NCI-H1048 (cell line): ENCODE results near the gene IGF1R.
A peak's percentile ranks its signal among the peaks of the same experiment; 100 is the strongest.

Experiments used
- DNase-seq: peaks from one replicate; lab custom pipeline; 2025; lab: John Stamatoyannopoulos, UW

IGF1R gene

DNA sequence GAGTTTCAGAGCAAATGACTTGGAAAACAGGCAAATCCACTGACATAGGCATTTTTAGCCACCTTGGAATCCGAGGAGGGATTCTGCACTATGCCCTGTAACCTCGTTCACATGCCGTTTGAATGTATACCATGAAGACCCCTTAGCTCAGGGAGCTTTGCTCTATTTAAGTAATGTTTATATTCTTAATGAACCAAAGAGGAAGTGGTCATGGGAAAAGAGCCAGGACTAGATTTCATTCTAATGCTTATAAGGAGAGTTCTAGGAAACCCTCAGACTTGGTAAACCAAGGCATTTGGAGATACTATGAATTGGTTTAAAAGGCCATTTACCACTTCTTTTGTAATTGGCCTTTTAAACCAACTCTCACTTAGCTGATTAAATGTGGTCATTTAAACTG, 178.9 kb downstream of the IGF1R start:
- no peak for DNase-seq

DNA sequence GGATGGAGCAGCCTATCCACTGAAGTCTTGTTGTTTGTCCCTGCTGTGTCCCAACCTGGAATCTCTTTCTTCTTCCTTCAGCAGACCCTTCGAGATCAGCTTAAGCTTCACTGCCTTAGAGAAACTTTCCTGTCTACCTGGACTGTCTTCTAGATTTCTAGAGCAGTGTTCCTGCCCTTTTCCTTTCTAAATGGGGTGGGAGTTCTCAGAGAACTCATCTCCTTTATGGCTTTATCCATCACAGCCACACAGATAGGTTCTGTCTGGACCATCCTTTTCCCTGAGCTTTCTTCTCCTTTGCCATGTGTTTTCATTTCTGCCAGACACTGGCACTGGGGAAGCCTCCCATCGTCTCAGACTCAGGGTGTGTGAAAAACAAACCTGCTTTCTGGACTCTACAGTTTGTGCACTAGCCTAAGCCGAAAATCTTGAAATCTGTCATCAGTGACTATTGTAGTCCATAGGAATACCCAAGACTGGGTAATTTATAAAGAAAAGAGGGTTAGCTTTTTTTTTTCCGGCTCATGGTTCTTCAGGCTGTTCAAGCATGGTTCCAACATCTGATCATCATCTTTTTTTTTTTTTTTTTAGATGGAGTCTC, 181.8 kb downstream of the IGF1R start:
- DNase-seq, result no peak

DNA sequence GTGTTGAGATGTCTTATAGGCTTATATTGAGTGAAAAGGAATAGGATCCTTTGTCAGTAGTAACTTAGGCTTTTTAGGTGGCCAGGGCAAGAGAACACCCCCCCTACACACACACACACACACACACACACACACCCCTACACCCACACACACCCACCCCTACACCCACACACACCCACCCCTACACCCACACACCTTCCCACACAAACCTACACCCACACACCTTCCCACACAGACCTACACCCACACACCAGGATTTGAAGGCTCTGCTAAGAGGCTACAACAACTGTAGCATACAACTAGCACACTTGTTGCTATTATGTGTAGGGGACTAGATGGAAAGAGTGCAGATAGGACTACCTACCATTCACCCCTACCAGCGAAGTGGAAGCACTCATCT, 186.6 kb downstream of the IGF1R start:
- DNase-seq, result no peak

DNA sequence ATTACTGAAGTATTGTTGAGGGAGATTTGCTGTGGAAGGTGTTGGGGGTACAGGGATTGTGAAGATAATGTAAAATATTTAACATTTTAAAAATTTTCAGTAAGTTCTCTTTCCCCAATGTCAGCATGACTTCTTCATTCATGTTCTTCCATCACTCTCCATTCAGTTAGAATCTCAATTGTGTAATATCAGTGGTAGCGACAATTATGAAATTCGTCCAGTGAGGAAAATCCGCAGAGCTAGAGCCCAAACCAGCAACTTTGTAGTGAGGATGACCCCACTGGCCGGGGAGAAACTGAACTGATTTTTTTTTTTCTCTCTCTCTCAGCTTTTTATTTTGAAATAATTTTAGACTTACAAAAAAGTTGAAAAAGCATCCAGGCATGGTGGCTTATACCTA, 187.5 kb downstream of the IGF1R start:
- DNase-seq, result no peak

DNA sequence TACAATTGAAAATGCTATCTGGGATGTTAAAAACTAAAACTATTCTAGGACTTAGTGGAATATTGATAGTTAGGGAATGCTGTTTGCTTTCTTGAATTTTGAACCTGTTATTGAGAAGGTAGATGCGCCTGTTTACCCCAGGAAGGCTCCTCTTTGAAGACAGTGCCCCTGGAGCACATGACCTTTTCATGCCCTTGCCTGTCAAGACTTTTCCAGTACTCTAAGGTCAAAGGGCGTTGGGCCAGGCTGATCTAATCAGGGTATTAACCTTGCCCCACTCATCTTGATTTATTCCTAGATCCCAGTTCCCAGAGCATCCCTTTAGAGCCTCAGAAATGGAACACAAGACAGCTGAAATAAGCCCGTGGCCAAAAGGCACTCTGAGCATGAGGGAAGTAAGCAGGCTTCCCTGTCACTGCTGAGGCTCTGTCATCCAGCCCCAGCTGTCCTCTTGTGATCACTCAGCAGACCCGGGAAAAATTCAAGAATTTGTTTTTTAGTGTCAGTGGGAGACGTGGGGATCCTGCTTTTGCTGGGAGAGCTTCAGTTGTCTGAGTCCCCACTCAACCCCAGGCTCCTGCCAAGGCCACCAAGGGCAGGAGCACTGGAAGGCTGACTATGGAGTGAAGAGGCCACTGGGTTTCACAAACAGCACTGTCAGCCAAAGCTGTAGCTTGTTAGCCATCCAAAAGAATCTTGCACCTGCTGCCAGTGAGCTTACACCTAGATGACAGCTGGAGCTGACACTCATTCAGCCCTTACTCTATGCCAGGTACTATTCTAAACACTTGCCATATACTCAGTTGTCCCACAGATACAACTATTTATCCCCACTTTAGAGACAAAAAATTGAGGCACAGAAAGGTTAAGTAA, 190.3 kb downstream of the IGF1R start:
- no peak for DNase-seq

DNA sequence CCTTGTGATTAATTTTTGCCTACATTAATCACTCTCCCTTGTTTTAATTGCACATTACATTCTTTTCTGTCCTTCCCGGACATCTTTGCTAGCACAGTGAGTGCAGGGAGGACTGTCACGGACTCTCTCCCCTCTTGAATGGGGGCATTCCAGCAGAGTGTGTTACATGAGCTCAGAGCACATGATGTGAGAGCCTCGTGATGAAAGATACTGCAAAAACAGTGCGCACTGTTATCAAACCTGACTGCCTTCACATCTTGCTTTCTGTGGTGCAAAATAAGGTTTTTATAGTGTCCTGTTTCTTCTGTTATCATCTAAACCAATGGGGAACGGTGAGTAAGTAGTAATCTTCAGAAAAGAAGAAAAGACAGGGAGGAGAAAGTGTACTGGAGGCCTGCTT, 191.7 kb downstream of the IGF1R start:
- no peak for DNase-seq

DNA sequence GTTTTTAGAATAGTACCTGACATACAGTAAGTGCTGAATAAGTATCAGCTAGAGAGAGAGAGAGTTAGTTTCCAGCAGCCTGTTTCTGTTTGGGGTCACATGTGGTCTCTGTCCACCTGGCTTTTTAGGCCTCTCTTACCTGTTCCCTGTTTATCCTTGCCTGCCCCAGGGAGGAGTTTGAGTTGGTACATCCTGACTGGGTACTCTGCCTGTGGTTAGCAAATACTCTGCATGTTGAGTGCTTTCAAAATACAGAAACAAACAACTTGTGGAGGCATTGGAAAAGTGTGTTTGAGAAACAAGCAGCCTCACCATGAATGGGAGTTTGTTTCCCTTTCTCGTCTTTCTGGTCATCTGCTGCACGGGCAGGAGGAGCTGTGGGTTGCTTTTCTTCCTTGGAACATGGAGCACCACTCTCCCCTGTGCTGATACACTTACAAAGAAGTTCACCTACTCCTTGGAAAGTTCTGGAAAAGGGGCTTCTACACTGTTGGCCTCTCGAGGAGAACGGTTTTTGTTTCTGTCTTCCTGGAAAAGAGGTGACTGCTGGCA, 193.2 kb downstream of the IGF1R start:
- DNase-seq, result no peak

DNA sequence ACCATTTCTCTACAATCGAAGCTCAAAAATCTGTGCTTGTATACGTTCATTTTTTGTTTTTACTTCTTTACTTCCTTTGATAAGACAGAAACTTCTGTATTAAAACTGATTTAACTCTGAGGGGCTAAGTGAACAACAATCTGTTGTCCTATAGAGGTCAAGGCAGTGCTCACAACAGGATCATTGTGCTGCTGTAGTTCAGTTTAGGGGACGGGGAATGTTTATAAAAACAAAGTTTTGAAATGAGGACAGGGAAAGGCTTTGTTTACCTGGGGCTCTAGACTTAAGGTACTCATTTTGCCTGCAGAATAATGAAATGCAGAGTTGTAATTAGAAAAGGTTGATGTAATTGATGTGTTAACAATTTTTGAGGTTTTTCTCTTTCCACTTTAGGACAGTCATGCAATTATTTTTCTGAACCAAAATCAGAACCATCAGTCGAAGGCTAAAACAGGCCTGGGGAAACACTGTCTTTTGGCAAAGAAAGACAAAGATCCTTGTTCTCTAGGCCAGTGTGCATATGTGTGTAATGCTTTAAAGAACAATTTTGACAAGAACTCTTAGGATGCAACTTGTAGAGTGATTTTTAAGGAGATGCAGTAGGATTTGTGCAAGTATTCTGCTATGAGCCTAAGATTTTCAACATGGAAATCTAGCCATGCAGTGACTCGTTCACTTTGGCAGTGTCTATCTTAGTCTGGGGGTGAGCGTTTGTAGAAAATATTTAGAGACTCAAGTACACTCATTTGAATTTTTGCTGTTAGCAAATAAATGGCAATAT, 194.0 kb downstream of the IGF1R start:
- no peak for DNase-seq

DNA sequence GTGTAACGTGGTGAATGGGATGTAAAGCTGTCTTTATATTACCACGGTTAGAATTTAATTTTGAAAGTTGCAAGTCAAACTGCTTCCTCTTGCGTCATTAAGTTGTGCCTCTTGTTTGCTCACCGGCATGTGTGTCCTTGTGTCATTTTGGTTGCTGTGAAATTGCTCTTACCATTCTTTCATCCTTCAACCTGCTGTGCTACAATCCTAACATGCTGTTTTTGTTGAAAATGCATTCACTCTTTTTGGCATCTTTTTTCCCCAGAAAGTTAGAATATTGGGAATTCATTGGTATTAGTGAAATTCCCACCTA, 194.6 kb downstream of the IGF1R start:
- no peak for DNase-seq

DNA sequence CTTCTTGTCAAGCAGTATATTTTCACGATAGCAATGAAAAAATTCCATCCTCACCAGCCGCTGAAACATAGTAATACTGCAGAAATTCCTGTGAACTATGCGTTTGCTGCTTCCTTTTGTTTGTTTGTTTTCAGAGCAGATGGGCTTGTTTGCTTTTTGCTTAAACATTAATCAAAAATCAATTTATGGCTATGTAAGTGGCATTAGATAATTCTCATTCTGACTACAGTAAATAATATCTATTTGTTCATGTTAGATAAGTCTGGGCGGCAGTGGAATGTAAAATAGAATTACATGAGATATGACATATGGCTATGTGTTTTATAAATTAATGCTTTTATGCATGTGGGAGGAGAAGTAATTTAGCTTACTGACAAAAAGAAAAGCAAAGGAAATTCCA, 195.5 kb downstream of the IGF1R start:
- no peak for DNase-seq

DNA sequence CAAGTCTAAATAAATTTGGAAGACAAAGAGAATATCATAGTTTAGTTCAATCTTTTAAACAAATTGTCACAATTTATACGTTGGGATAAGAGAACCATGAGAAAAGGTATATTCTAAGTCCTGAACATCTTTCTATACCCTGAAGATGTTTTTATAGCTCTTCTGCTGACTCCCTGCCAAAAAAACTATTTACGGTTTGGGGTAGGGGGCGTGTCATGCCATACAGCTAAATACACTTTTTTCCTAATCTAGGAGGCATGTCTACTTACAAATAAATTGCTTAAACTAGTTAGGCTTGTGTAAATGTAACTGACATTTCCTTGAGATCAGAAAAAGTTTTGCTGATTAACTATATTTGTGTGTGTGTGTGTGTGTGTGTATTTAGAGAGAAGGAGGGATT, 195.9 kb downstream of the IGF1R start:
- no peak for DNase-seq

DNA sequence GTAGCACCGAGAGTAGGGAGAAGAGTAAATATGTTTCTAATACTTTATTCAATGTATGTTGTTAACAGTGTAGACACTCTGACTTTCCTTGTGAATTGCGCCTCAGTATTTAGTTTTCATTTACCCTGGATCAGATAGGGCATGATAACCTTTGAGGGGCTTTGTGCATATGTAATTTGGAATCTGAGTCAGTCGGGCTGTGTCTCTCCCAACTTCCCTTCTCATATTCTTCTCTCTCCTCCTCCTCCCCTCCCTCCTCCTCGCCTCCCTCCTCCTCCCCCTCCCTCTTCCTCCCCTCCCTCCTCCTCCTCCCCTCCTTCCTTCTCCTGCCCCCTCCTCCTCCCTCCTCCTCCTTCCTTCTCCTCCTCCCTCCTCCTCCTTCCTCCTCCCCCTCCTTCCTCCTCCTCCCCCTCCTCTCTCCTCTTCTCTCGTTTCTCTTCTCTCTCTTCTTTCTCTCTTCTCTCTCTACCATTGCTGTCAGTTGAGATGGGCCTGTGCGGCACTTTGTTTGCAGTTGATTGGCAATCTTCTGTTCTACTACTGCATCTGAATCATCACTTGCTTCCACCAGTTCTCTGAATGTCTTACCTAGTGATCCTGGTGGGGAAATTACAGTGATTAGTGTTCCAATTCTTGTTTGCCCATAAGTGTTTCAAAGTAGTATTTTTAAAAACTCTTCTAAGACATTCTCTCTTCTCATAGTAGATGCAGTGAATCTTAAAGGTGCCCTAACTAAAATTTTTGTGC, 197.0 kb downstream of the IGF1R start:
- DNase-seq, result no peak

DNA sequence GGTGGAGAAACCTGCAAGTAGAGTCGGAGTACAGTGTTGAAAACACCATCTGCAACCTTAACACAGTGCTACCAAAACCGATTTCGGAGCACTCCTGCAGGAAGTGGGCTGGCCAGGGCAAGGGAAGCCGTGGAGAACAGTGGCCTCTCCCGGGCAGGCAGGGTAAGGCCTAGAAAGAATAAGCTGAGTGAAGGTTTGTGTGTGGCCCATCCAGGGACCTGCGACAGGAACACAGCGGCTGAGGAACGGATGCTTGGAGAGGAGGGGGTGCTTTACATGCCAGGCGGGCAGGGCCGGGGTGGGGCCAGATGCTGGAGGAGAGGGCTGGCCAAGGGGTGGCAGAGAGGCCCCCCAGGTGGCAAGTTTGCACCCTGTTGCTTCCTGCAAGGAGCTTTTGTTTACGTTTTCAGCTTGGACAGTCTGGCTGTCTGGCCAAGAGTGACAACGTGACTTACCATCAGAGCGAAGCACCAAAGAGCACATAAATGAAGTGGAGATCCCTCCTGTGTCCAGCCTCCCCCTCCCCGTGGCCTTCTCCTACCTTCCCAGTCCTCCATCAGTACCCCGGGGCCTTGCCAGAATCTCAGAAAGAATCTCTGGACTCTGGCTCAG, 202.7 kb downstream of the IGF1R start:
- no peak for DNase-seq

DNA sequence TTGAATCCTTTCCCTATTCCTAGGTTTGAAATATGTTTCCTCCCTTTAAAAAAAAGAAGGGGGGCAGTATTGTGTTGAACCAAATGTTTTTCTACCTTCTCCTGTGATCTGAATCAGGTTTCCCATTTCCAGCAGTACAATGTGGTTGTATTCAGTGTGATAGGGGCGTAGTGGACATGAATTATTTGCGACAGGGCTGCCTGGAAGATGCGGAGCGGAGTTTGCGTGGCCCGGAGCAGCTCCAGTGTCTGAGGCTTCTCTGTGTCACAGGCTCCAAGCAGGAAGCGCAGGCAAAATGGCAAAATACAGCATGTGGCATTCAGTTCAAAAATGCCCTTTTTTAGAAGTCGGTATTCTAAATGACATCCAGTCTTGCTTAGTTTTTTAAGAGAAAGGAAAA, 204.8 kb downstream of the IGF1R start:
- peak; percentile 61 for DNase-seq

DNA sequence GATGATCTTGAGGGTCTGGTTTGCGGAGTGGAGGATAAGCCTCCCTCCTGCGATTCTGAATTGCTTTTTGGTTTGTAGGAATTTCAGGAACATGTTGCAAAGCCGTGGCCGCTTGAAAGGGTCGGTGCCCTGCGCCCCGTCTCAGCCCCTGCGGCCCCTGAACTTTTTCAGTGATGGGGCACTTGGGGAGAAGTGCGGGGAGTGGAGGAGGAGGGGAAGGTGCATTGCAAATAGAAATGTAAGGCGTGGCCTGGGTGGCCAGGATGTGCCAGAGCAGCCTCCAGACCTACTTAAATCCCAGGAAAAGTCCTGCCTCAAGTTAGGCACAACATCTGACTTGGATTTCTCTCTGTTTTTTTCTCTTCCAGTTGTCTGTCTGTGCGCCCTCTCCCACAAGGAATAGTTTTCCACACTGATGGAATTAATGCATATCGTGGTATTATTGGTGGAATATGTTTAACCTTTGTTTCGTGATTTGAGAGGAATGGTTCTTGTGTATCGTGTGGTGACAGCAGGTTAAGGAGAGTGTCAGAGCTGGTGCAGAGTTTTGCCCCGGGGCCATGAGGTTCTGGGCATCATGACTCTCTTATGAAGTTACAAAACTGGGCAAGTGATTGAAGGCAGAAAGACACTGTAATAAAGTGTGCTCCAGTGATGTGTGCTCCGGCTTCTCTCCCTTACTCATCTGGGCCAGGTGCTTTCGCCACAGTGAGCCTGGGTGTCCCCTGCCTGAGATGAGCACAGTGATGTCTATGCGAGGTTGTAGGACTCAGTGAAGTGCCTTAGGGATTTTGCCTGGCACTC, 205.5 kb downstream of the IGF1R start:
- DNase-seq, result no peak

DNA sequence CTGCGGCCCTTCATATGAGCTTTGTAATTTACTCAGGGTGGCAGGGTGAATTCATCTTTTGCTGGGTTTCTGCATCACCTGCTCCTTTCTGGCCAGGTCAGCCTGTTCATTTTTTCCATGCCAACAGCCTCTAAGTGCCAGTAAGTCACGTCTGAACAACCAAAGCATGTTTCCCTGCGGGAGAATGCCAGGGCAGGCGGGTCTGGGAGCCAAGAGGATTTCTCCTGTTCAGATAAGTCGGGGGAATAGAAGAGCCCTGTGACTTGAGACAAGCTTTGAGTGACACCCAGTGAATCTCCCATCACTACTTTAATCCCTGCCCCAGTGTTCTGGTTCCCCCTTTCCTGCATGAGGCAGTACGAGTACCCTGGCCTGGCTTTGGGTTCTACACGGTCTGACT, 206.2 kb downstream of the IGF1R start:
- no peak for DNase-seq

DNA sequence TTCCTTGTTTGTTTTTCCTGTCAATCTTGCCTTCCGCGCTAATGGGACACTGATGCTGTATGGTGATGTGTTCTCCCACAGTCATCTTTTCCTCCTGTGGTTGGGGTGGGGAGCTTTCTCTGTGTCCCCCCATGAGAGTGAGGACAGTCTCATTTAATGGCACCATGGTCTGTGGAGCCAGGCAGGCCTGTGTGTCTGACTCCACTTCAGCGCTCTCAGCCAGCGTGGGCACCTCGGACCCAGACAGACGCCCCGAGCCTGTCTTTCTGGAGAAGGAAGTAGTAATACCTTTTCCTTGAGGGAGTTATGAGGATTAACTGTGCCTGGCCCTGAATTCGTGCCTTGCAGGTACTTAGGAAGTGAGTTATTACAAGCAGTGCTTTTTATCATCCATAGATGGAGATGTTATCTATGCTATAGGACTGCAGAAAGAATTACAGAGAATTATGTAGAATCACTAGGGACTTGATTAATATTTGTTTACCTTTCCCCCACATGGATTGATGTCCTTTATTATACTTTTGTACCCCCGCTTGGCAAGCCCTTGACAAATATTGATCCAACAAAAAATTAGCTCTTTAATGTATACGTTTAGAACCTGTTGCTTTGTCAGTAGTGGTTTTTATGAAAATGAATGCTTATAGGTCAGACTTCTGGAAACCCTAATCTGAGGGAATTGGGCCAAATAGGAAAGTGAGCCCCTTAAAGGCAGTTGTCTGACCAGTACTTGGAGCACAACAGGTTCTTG, 206.9 kb downstream of the IGF1R start:
- DNase-seq, result no peak

DNA sequence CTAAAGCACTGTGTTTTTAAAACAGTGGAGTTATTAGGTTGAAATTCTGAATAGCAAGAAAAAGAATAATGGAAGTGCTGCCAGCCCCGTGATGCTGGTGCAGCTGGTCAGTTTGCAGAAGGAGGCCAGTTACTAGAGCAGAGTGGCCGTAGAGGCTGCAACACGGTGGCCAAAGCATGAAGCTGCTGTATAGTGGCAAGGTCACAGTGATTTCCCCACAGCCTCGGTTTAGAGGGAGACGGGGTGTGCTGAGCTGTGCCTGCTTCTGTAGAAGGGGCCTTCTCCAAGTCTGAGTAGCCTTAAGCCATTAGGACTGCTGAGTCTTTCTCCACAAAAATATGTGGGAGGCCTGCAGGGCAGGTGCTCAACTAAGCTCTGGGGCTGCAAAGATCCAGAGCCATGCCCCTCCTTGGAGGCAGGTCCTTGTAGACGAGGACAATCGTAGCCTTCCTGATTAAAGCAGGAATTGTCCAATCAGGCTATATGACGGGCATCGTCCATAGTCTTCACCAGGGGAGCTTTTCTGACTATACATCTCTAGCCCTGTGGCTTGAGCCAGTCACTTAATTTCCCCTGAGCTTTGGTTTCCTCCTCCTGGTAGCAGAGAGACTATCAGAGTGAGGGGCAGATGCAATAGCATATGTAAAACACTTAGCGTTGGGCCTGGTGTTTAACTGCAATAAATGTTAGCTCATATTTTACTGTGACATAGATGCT, 207.6 kb downstream of the IGF1R start:
- DNase-seq, result no peak

DNA sequence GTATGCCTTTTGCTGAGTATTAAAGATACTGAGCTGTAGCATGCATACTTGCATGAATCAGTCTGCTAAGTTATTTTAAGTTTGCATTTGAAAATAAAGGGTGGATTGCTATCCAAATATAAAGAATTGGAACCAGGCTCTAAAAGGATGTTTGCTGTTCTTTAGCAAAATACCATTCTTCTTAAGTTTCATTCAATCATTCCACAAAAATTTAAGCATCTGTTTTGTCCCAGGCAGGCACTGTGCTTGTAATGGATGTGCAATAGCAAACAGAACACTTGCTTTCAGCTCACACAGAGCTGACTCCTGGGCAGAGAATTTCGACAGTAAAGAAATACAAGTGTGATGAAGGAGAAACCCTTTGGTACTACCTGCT, 208.2 kb downstream of the IGF1R start:
- DNase-seq, result no peak

DNA sequence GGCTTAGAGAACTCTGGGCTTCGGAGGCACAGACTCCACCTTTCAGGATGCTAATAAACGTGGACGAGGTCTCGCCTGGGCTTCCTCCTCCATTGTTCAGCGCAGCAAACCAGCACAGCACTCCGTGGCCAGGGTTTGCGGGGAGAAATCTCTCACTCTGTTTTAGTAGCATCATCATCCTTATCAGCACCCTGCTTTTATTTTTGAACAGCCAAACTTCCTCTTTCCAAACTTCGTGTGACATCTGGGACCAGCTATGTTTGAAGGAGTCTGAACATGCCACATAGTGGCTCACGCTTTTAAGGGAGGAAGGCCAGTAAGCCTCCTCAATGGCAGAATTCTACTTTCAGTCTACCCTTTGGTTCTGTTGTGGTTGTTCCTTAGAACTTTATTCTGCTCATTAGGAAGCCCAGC, 210.3 kb downstream of the IGF1R start:
- no peak for DNase-seq
